Naive thymus-derived CD4-positive, alpha-beta T cell (primary cell): ENCODE data around the gene ZFAND3. TPM values are rescaled to one million over a fixed set of nuclear protein-coding genes. Genes with fewer than 3 reads are reported as not detected.
A peak's percentile ranks its signal among the peaks of the same experiment; 100 is the strongest.

Experiments
- ATAC-seq: fragments of 150-1000 bp; cut with Tn5 transposase; 2 replicates; pipeline ENCODE4 v1.10.0; 2021; ENCODE audit warnings: mild to moderate bottlenecking, moderate library complexity
- CTCF ChIA-PET: fragments of 350-600 bp; sonication (Branson Sonifier 250); formaldehyde crosslinking; loops from one replicate; lab custom pipeline; 2021; ENCODE audit warnings: antibody characterized with exemption; lab: Charles Lee
- POLR2A ChIA-PET: fragments of 350-600 bp; sonication (Branson Sonifier 250); formaldehyde crosslinking; loops from one replicate; lab custom pipeline; 2021; ENCODE audit warnings: antibody characterized with exemption, inconsistent platforms; lab: Charles Lee
- DNase-seq, 9 donors: peaks; one replicate each; pipeline versions ENCODE4 v3.0.0 to v3.0.0-alpha.2; 2020 to 2022; ENCODE audit warnings: mixed read lengths in 1 of 9
- H3K27ac ChIP-seq: one replicate; pipeline ENCODE4 v1.7.0; 2013; ENCODE audit warnings: mild to moderate bottlenecking, low read depth, low read length, moderate library complexity
- H3K27me3 ChIP-seq, 2 donors: one replicate each; pipeline ENCODE4 v1.7.0; 2013; ENCODE audit warnings: low read length in 2 of 2, mild to moderate bottlenecking in 2 of 2, moderate library complexity in 2 of 2; ENCODE audit not compliant: control insufficient read depth in 2 of 2, insufficient read depth in 2 of 2
- H3K36me3 ChIP-seq, 3 experiments: 1 replicate in 2 of 3; 2 replicates in 1 of 3; pipeline ENCODE4 v1.7.0; 2013; ENCODE audit warnings: low read length in 3 of 3, mild to moderate bottlenecking in 3 of 3, moderate library complexity in 1 of 3; ENCODE audit not compliant: insufficient read depth in 3 of 3, control insufficient read depth in 2 of 3
- H3K4me1 ChIP-seq, 2 donors: one replicate each; pipeline ENCODE4 v1.7.0; 2013; ENCODE audit warnings: low read length in 2 of 2, mild to moderate bottlenecking in 2 of 2, moderate library complexity in 1 of 2; ENCODE audit not compliant: control insufficient read depth in 2 of 2, insufficient read depth in 2 of 2
- H3K4me3 ChIP-seq: 2 replicates; pipeline ENCODE4 v1.7.0; 2013; ENCODE audit warnings: mild to moderate bottlenecking, low read length
- H3K9me3 ChIP-seq, 3 experiments: 1 replicate in 2 of 3; 2 replicates in 1 of 3; pipeline ENCODE4 v1.7.0; 2013; ENCODE audit warnings: low read length in 3 of 3; ENCODE audit not compliant: control insufficient read depth in 2 of 3
- H3K27ac Mint-ChIP-seq, 9 donors: one replicate each; pipeline ENCODE4 v1.8.0; 2020 to 2022; ENCODE audit warnings: mixed read lengths in 9 of 9, mild to moderate bottlenecking in 8 of 9, moderate library complexity in 5 of 9, inconsistent platforms in 2 of 9
- H3K27me3 Mint-ChIP-seq, 5 donors: one replicate each; pipeline ENCODE4 v1.8.0; 2021 to 2022; ENCODE audit warnings: mixed read lengths in 5 of 5, mild to moderate bottlenecking in 1 of 5
- H3K36me3 Mint-ChIP-seq, 5 donors: one replicate each; pipeline ENCODE4 v1.8.0; 2020 to 2022; ENCODE audit warnings: mixed read lengths in 5 of 5, mild to moderate bottlenecking in 3 of 5, inconsistent platforms in 1 of 5
- H3K4me1 Mint-ChIP-seq, 7 donors: one replicate each; pipeline ENCODE4 v1.8.0; 2020 to 2022; ENCODE audit warnings: mixed read lengths in 7 of 7, mild to moderate bottlenecking in 3 of 7, inconsistent platforms in 1 of 7
- H3K4me3 Mint-ChIP-seq, 10 donors: one replicate each; pipeline ENCODE4 v1.8.0; 2020 to 2022; ENCODE audit warnings: mild to moderate bottlenecking in 10 of 10, mixed read lengths in 10 of 10, moderate library complexity in 6 of 10, inconsistent platforms in 2 of 10
- H3K9me3 Mint-ChIP-seq, 11 donors: one replicate each; pipeline ENCODE4 v1.8.0; 2020 to 2022; ENCODE audit warnings: mixed read lengths in 11 of 11, mild to moderate bottlenecking in 4 of 11, inconsistent platforms in 1 of 11, moderate library complexity in 1 of 11
- intact Hi-C, 2 donors: fragments of 100-400 bp; cut with micrococcal nuclease; formaldehyde crosslinking; loops; one replicate each; pipeline ENCODE4 v1.15.1; 2023
- polyA plus RNA-seq, 2 donors: library from polyadenylated mRNA; unstranded; fragments of 300-500 nt; fragmentation: Illumina TruSeq; gene quantifications; one replicate each; pipeline ENCODE4 v1.2.3, GENCODE V29; 2021
- total RNA-seq, 6 experiments: library from RNA in 5 of 6; stranded (reverse) in 5 of 6; gene quantifications; 1 replicate in 5 of 6; 2 replicates in 1 of 6; pipeline ENCODE4 v1.2.3 and lab custom pipeline; 2021 to 2026

The ZFAND3 gene
- total and polyA plus RNA-seq, 7 experiments from 2014 or later, result 3.5 to 55.0 (median 37.1) TPM

DNA sequence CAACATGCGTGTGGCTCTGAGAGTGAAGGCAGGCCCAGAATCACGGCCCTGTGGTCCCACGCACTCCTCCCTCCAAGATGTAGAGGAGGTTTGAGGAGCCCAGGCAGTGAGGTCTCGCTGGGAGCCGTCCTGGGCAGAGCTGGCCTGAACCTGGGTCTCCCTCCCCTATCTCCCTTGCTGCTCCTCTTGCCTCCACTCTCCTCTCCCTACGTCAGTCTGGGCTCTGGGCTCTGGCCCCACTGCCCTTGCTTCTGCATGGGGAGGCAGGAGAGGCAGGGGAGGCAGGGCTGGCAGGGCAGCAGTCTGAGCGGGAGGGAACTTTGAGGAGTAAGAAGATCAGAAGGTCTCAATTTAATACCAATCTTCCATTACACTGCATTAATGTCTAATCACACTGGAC, 375.1 kb downstream of the ZFAND3 start:
- H3K27ac ChIP-seq, result no peak overlapping the region
- intact Hi-C loops, result no loop called here
- peaks cover 0 to 2% (median 0%) of the 10 kb centered on the region in 11 donors for H3K9me3 Mint-ChIP-seq
- no peaks in the 10 kb centered on the region for H3K27me3 Mint-ChIP-seq
- H3K36me3 ChIP-seq, result peaks cover 0 to 3% (median 0%) of the 10 kb centered on the region in 3 experiments
- H3K27me3 ChIP-seq, result no peaks in the 10 kb centered on the region
- ATAC-seq, result no peak
- H3K27ac Mint-ChIP-seq, result no peak overlapping the region
- peak in 1 of 9 donors; percentile 10 for DNase-seq
- CTCF ChIA-PET, result no interaction called here
- no peaks in the 10 kb centered on the region for H3K9me3 ChIP-seq
- no peak overlapping the region for H3K4me3 ChIP-seq
- POLR2A ChIA-PET, result no interaction called here
- peaks cover 0 to 32% (median 9%) of the 10 kb centered on the region in 5 donors for H3K36me3 Mint-ChIP-seq
- no peaks in the 10 kb centered on the region for H3K4me1 ChIP-seq
- H3K4me3 Mint-ChIP-seq, result no peak overlapping the region
- H3K4me1 Mint-ChIP-seq, result peaks cover 0 to 5% (median 0%) of the 10 kb centered on the region in 7 donors

DNA sequence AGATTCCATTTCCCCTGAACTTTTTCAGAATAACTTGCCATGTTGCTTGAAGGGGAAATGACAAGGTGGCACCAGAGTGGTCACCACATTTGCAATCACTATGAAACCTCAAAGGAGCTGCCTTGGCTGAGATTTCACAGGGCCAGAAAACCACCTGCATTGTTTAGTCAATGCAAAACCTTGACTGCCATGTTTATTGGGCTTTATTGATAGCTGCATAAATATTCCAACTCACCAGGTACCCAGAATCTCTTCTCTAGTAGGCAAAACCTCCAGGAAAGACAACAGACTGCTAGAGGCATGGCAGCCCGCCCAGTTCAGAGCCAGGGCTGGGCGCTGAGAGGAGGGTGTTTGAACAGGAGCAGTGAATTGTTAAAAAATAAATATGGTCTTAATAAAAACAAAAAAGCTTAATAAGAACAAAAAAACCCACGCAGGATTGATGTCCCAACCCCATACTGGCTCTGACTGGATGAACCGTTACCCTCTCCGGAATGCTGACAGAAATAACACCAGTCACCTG, 375.6 kb downstream of the ZFAND3 start:
- H3K27ac Mint-ChIP-seq, result no peak overlapping the region

DNA sequence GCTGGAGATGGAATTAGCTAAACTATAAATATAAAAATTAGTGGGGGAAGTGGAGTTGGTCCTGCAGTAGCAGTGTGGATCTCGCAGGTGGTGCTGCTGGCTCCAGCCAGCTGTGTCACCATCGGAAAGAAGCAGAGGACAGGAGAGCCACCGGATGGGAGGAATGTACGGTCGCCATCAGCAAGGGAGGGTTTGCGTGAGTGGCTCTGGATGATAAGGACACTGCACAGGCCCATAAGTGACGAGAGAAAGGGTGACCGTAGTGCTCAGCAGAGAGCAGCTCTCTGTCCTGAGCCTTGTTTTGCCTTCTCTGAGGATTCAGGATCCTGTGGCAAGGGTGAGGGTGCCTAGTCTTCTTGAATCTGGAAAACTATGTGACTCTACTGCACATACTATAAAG, 378.7 kb downstream of the ZFAND3 start:
- H3K27me3 ChIP-seq, result no peaks in the 10 kb centered on the region
- H3K27ac Mint-ChIP-seq, result peak overlapping the region in 1 of 9 donors; percentile 52
- H3K36me3 Mint-ChIP-seq, result peaks cover 0 to 20% (median 9%) of the 10 kb centered on the region in 5 donors

More for the DNA sequence above, 375.6 kb downstream of the ZFAND3 start:
- DNase-seq (peak in 1 of 9 donors; percentile 3), ATAC-seq (no peak)
- Mint-ChIP-seq H3K4me1 (peaks cover 0 to 5% (median under 1%) of the 10 kb centered on the region in 7 donors), H3K36me3 (peaks cover 0 to 32% (median 9%) of the 10 kb centered on the region in 5 donors), H3K27me3 (no peaks in the 10 kb centered on the region), H3K9me3 (peaks cover 0 to 2% (median 0%) of the 10 kb centered on the region in 11 donors), H3K4me3 (no peak overlapping the region)
- Histone ChIP-seq H3K27ac (no peak overlapping the region), H3K4me1 (no peaks in the 10 kb centered on the region), H3K4me3 (no peak overlapping the region), H3K27me3 (no peaks in the 10 kb centered on the region), H3K36me3 (peaks cover 0 to 3% (median 0%) of the 10 kb centered on the region in 3 experiments), H3K9me3 (no peaks in the 10 kb centered on the region)
- POLR2A ChIA-PET, result no interaction called here
- intact Hi-C loops, result no loop called here
- CTCF ChIA-PET, result no interaction called here

More for the DNA sequence above, 378.7 kb downstream of the ZFAND3 start:
- ChIA-PET CTCF (no interaction called here), POLR2A (no interaction called here)
- Histone ChIP-seq H3K4me1 (no peaks in the 10 kb centered on the region), H3K4me3 (no peak overlapping the region), H3K9me3 (no peaks in the 10 kb centered on the region), H3K27ac (no peak overlapping the region), H3K36me3 (peaks cover 0 to 3% (median 0%) of the 10 kb centered on the region in 3 experiments)
- H3K4me1 Mint-ChIP-seq, result peaks cover 0 to 10% (median 5%) of the 10 kb centered on the region in 7 donors
- intact Hi-C loops, result no loop called here
- DNase-seq (no peak), ATAC-seq (no peak)
- H3K27me3 Mint-ChIP-seq, result no peaks in the 10 kb centered on the region
- H3K9me3 Mint-ChIP-seq, result no peaks in the 10 kb centered on the region
- no peak overlapping the region for H3K4me3 Mint-ChIP-seq

Other genes with a start within 250 kb of the ZFAND3 start
- 10 to 100 TPM in 3 of 5 experiments, under 1 TPM in 2; 0.08 to 17.8 (median 12.5) TPM for gene MDGA1, start 121.8 kb upstream of the ZFAND3 start, total RNA-seq
- 1 to 10 TPM in 1 of 2 donors, under 1 TPM in 1; 0.70 to 1.1 TPM for gene MDGA1, start 121.8 kb upstream of the ZFAND3 start, polyA plus RNA-seq